Measurements from ENCODE around the gene PRSS1. TPM values are rescaled to one million over a fixed set of nuclear protein-coding genes. Genes with fewer than 3 reads are reported as not detected.
"Not testable (repeated sequence)": the region's sequence is repeated elsewhere in the genome, so short reads cannot be mapped to it uniquely, and the experiment has no call there.

PRSS1 gene
- total RNA-seq, result not detected

GRCh38 chr7:142749218-142749993 lies at the start of gene PRSS1:
Gene PRSS1 (plus strand): TSS chr7:142749472. CDS start chr7:142749485, 13 bp downstream.
- ATAC-seq (no peak), DNase-seq (ENCODE audit: low spot score in 2 of 2) (no peak)
- Mint-ChIP-seq H3K9me3 (no peaks in the 10 kb centered on the region), H3K36me3 (no peaks in the 10 kb centered on the region), H3K27ac (no peak within 1 kb of the TSS)

DNA sequence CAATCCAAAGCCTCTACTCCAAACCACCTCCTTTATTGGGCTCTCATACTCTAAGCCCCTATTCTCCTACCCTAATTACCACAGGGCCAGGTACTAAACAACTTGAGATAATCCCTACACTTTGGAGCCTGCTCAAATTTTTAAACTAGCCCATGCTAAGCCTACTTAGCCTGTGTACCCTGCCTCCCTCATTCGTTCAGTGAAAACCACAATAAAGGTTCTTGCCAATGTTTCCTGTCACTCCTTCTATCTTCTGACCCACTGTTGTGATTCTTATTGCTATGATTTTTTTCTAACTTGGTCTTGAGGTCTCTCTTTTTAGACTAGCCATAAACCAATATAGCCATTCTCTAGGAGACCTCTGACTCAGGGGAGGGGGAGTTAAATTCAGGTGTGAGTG lies 48.3 kb upstream of the PRSS1 start:
- H3K9me3 Mint-ChIP-seq; H3K27ac Mint-ChIP-seq; H3K36me3 Mint-ChIP-seq; DNase-seq (ENCODE audit: low spot score in 2 of 2): not testable (repeated sequence)
- ATAC-seq, result peak in 1 of 2 donors; percentile 37

- Mint-ChIP-seq H3K27ac (no peak overlapping the region), H3K36me3 (no peaks in the 10 kb centered on the region), H3K9me3 (no peaks in the 10 kb centered on the region)
- DNase-seq (ENCODE audit: low spot score in 2 of 2) (no peak), ATAC-seq (no peak)
Observed at GRCh38 chr7:142703655-142704305, 45.5 kb upstream of the PRSS1 start.

GRCh38 chr7:142708726-142709125 lies 40.5 kb upstream of the PRSS1 start:
- not testable (repeated sequence) for H3K27ac Mint-ChIP-seq; H3K36me3 Mint-ChIP-seq; H3K9me3 Mint-ChIP-seq; DNase-seq (ENCODE audit: low spot score in 2 of 2); ATAC-seq

- no peaks in the 10 kb centered on the region for H3K9me3 Mint-ChIP-seq
- H3K27ac Mint-ChIP-seq, result peak overlapping the region in 1 of 2 donors; percentile 88
- ATAC-seq, result peak in 1 of 2 donors; percentile 52
- H3K36me3 Mint-ChIP-seq, result no peaks in the 10 kb centered on the region
- no peak for DNase-seq (ENCODE audit: low spot score in 2 of 2)
Observed at GRCh38 chr7:142709921-142710320, 39.4 kb upstream of the PRSS1 start.

GRCh38 chr7:142711196-142711595 lies 38.1 kb upstream of the PRSS1 start:
- Mint-ChIP-seq H3K9me3 (no peaks in the 10 kb centered on the region), H3K27ac (peak overlapping the region in 1 of 2 donors; percentile 88), H3K36me3 (no peaks in the 10 kb centered on the region)
- no peak for DNase-seq (ENCODE audit: low spot score in 2 of 2)
- ATAC-seq, result peak in 1 of 2 donors; percentile 70

GRCh38 chr7:142711746-142712616 lies 37.3 kb upstream of the PRSS1 start:
- Mint-ChIP-seq H3K9me3 (no peaks in the 10 kb centered on the region), H3K27ac (peak overlapping the region; percentile 65 to 88), H3K36me3 (no peaks in the 10 kb centered on the region)
- ATAC-seq (peak; percentile 84 to 88), DNase-seq (ENCODE audit: low spot score in 2 of 2) (no peak)

DNA sequence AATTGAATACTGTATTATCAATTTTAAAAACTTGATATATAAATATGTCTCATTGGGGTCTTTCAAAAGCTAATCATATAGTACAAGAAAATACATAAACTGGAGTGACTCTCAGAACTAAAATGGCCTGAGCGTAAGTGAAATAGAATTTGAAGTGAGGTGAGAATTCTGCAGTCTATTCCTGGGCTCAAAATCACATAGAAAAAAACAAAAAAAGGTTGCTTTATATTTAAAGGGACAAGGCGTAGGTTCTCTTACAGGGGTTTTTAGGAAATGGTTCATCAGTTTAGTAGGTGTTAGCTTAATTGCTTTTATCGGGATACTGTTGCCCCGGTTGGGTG lies 36.7 kb upstream of the PRSS1 start:
- H3K27ac Mint-ChIP-seq, result peak overlapping the region in 1 of 2 donors; percentile 88
- no peak for DNase-seq (ENCODE audit: low spot score in 2 of 2)
- H3K36me3 Mint-ChIP-seq, result no peaks in the 10 kb centered on the region
- H3K9me3 Mint-ChIP-seq, result no peaks in the 10 kb centered on the region
- no peak for ATAC-seq

DNA sequence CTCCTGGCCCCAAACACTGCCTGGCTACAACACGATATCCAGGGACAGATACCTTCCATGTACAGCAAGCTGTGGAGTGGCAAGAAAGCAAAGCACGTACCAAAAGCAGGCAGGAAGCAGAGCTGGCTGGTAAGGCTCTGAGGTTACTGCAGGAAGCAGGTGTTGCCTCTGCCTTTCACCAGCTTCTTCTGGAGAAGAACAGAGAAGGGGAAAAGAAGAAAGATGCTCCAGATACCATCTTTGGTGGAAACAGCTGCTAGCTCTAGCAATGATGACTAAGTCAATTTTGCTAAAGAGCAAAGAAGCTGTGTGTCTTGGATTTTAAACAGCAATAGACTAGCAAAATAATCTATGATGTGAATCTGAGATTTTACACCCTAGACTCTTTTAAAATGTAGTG lies 34.9 kb upstream of the PRSS1 start:
- Mint-ChIP-seq H3K9me3 (no peaks in the 10 kb centered on the region), H3K27ac (no peak overlapping the region), H3K36me3 (no peaks in the 10 kb centered on the region)
- ATAC-seq, result peak in 1 of 2 donors; percentile 35
- DNase-seq (ENCODE audit: low spot score in 2 of 2), result no peak

GRCh38 chr7:142716596-142716995 lies 32.7 kb upstream of the PRSS1 start:
- Mint-ChIP-seq H3K27ac (peak overlapping the region in 1 of 2 donors; percentile 54), H3K9me3 (no peaks in the 10 kb centered on the region), H3K36me3 (no peaks in the 10 kb centered on the region)
- ATAC-seq, result no peak
- no peak for DNase-seq (ENCODE audit: low spot score in 2 of 2)

- DNase-seq (ENCODE audit: low spot score in 2 of 2) (no peak), ATAC-seq (no peak)
- Mint-ChIP-seq H3K27ac (peak overlapping the region in 1 of 2 donors; percentile 71), H3K36me3 (no peaks in the 10 kb centered on the region), H3K9me3 (no peaks in the 10 kb centered on the region)
Observed at GRCh38 chr7:142717453-142717852, 31.8 kb upstream of the PRSS1 start.

DNA sequence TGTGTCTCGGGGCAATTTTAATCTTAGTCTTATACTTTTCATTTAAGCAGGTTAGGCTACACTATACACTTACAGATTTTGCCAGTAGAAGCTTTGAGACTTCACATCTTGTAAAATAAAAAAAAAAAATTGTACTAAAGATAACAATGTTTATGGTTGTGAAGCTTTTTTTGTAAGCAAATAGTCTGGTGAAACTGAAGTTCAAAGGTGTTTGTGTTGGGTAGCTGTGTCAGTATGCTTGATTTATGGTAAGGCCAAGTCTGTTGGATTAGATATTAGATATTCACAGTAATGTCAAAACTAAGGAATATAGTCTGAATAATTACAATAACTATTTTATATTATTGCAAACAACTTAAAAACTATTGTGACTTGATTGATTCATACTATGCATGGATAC lies 31.0 kb upstream of the PRSS1 start:
- no peaks in the 10 kb centered on the region for H3K9me3 Mint-ChIP-seq
- H3K27ac Mint-ChIP-seq, result no peak overlapping the region
- no peak for DNase-seq (ENCODE audit: low spot score in 2 of 2)
- H3K36me3 Mint-ChIP-seq, result no peaks in the 10 kb centered on the region
- no peak for ATAC-seq

GRCh38 chr7:142720172-142720773 lies 29.0 kb upstream of the PRSS1 start:
- Mint-ChIP-seq H3K27ac (peak overlapping the region in 1 of 2 donors; percentile 68), H3K9me3 (no peaks in the 10 kb centered on the region), H3K36me3 (no peaks in the 10 kb centered on the region)
- DNase-seq (ENCODE audit: low spot score in 2 of 2), result no peak
- ATAC-seq, result peak; percentile 32 to 58

- no peak for ATAC-seq
- Mint-ChIP-seq H3K36me3 (no peaks in the 10 kb centered on the region), H3K27ac (peak overlapping the region; percentile 36 to 68), H3K9me3 (no peaks in the 10 kb centered on the region)
- no peak for DNase-seq (ENCODE audit: low spot score in 2 of 2)
Observed at GRCh38 chr7:142720986-142721385, 28.3 kb upstream of the PRSS1 start.

GRCh38 chr7:142722248-142722794 lies 27.0 kb upstream of the PRSS1 start:
- Mint-ChIP-seq H3K27ac (peak overlapping the region in 1 of 2 donors; percentile 77), H3K36me3 (no peaks in the 10 kb centered on the region), H3K9me3 (no peaks in the 10 kb centered on the region)
- ATAC-seq (no peak), DNase-seq (ENCODE audit: low spot score in 2 of 2) (no peak)

DNA sequence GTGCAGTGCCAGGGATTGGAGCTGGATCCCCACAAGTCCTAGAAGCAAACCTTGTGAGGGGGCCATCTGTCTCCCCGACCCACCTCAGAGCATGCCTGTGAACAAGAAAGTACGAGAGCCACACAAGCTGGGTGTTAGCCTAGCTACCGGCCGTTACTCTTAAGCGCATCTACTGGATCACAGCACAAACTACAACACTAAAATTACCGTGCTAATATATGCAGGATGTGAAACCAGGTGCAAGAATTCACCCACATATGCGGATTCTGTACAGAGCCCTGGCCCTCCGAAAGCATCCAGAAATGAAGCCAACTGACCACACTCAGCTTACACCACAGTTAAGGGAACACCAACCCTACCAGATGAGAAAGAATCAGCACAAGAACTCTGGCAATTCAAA lies 16.0 kb upstream of the PRSS1 start:
- H3K27ac Mint-ChIP-seq, result no peak overlapping the region
- no peak for ATAC-seq
- H3K36me3 Mint-ChIP-seq, result no peaks in the 10 kb centered on the region
- no peaks in the 10 kb centered on the region for H3K9me3 Mint-ChIP-seq
- DNase-seq (ENCODE audit: low spot score in 2 of 2), result no peak

Data from activated naive CD4-positive, alpha-beta T cell treated with anti-CD3 and anti-CD28 coated beads, Interleukin-2, amount 50 U/mL, for 72 hours (primary cell).